K562 (cell line): ENCODE results near the gene MED31. TPM values are rescaled to one million over a fixed set of nuclear protein-coding genes. Genes with fewer than 3 reads are reported as not detected.

ENCODE experiments used
- ATAC-seq: fragments of 200-7000 bp; cut with Tn5 transposase; 3 replicates; pipeline ENCODE4 v1.9.1; 2020; ENCODE audit warnings: moderate library complexity
- BruUV-seq: library from RNA; stranded (reverse); fragments of 400-500 nt; replicated peaks from 2 replicates; lab custom pipeline; 2021; lab: Mats Ljungman, UMichigan
- CTCF ChIA-PET: fragments of 300-600 bp; formaldehyde crosslinking; extraction: SDS; loops from one replicate; lab custom pipeline; 2021; ENCODE audit warnings: low intra/inter-chr PET ratio; lab: Yijun Ruan, JAX
- POLR2A ChIA-PET: fragments of 300-600, 350-650 bp; sonication (Branson Sonifier 250); formaldehyde crosslinking; extraction: SDS; loops from one replicate; lab custom pipeline; 2021; ENCODE audit warnings: antibody characterized with exemption, inconsistent platforms; lab: Yijun Ruan, JAX
- DNase-seq, 4 experiments: peaks; one replicate each; pipeline versions ENCODE4 v3.0.0 to v3.0.0-alpha.2; 2011 to 2018; ENCODE audit warnings: low spot score in 3 of 4, mixed read lengths in 3 of 4; ENCODE audit errors: extremely low read depth in 1 of 4
- FAIRE-seq: peaks from 2 replicates; lab custom pipeline; 2011; peaks lifted over from hg19 to GRCh38; lab: Jason Lieb, UNC
- H2AFZ ChIP-seq: 2 replicates; pipeline ENCODE4 v1.6.0; 2011; ENCODE audit warnings: low read depth, low read length, control low read depth, inconsistent platforms
- H3K27ac ChIP-seq: fragments of 200-600 bp; 3 replicates; pipeline ENCODE4 v1.8.0; 2011; ENCODE audit warnings: low read depth, mild to moderate bottlenecking, control low read depth, inconsistent platforms, low read length, moderate library complexity, mixed read lengths; ENCODE audit errors: extremely low read depth
- H3K27me3 ChIP-seq, 2 experiments: fragments of 300-600 bp in 1 of 2; 2 replicates in 1 of 2; 3 replicates in 1 of 2; pipeline versions ENCODE4 v1.6.0 to v1.8.0; 2011; ENCODE audit warnings: inconsistent platforms in 2 of 2, low read length in 2 of 2, mild to moderate bottlenecking in 1 of 2, mixed read lengths in 1 of 2, moderate library complexity in 1 of 2; ENCODE audit not compliant: control insufficient read depth in 2 of 2, insufficient read depth in 2 of 2
- H3K36me3 ChIP-seq: fragments of 300-600 bp; 3 replicates; pipeline ENCODE4 v1.8.0; 2011; ENCODE audit warnings: mild to moderate bottlenecking, low read length, inconsistent platforms; ENCODE audit not compliant: control insufficient read depth, insufficient read depth
- H3K4me1 ChIP-seq, 2 experiments: fragments of 200-600 bp in 1 of 2; replicated peaks in 1 of 2; 2 replicates in 1 of 2; 3 replicates in 1 of 2; pipeline versions ENCODE4 v1.5.1 to v1.8.0; 2011; ENCODE audit warnings: inconsistent platforms in 2 of 2, low read length in 2 of 2, mild to moderate bottlenecking in 1 of 2, mixed read lengths in 1 of 2, moderate library complexity in 1 of 2; ENCODE audit not compliant: control insufficient read depth in 2 of 2, insufficient read depth in 2 of 2
- H3K4me2 ChIP-seq: 2 replicates; pipeline ENCODE4 v1.6.1; 2011; ENCODE audit warnings: low read length, control low read depth, inconsistent platforms, mixed read lengths; ENCODE audit not compliant: insufficient read depth
- H3K4me3 ChIP-seq: fragments of 200-600 bp; sonication (generic), shearing (Covaris generic); 2 replicates; pipeline ENCODE4 v1.5.1; 2016; ENCODE audit warnings: control low read depth, inconsistent platforms
- H3K79me2 ChIP-seq: fragments of 200-600 bp; 3 replicates; pipeline ENCODE4 v1.8.0; 2011; ENCODE audit warnings: low read length, inconsistent platforms; ENCODE audit not compliant: control insufficient read depth, insufficient read depth
- H3K9ac ChIP-seq, 2 experiments: 2 replicates each; pipeline versions ENCODE4 v1.6.0 to v1.6.1; 2011; ENCODE audit warnings: low read depth in 2 of 2, low read length in 2 of 2, control low read depth in 1 of 2, inconsistent platforms in 1 of 2, mild to moderate bottlenecking in 1 of 2, mixed read lengths in 1 of 2; ENCODE audit not compliant: insufficient read depth in 1 of 2
- H3K9me1 ChIP-seq: one replicate; pipeline ENCODE4 v1.6.0; 2011; ENCODE audit warnings: inconsistent platforms, mild to moderate bottlenecking, low read length, moderate library complexity; ENCODE audit not compliant: control insufficient read depth, insufficient read depth
- H3K9me3 ChIP-seq: replicated peaks from 2 replicates; pipeline ENCODE4 v1.5.1; 2011; ENCODE audit warnings: low read depth, low read length, inconsistent platforms; ENCODE audit not compliant: control insufficient read depth, insufficient read depth
- H4K20me1 ChIP-seq: replicated peaks from 2 replicates; pipeline ENCODE4 v1.6.1; 2011; ENCODE audit warnings: low read length, inconsistent platforms, mixed read lengths; ENCODE audit not compliant: control insufficient read depth, insufficient read depth
- DNMT1 ChIP-seq: fragments of 450-650 bp; IDR thresholded peaks from 2 replicates; pipeline ENCODE4 v1.6.1; 2016; ENCODE audit warnings: antibody characterized with exemption, mild to moderate bottlenecking
- KDM4B ChIP-seq, 2 experiments: fragments of 450-650 bp in 1 of 2; sonication (generic) in 1 of 2; IDR thresholded peaks; 2 replicates each; pipeline ENCODE4 v1.6.1; 2016 to 2017; ENCODE audit warnings: borderline replicate concordance in 2 of 2, antibody characterized with exemption in 1 of 2, low read depth in 1 of 2, mild to moderate bottlenecking in 1 of 2
- MIER1 ChIP-seq: fragments of 450-650 bp; IDR thresholded peaks from 2 replicates; pipeline ENCODE4 v1.6.1; 2016; ENCODE audit warnings: antibody characterized with exemption, mild to moderate bottlenecking, low read depth
- MLLT1 ChIP-seq, 2 experiments: fragments of 450-650 bp; IDR thresholded peaks; 2 replicates each; pipeline ENCODE4 v1.6.1; 2016
- OTX1 ChIP-seq: fragments of 450-650 bp; formaldehyde crosslinking; IDR thresholded peaks from 2 replicates; pipeline ENCODE4 v1.4.0; 2022; ENCODE audit warnings: mild to moderate bottlenecking
- PHF21A ChIP-seq: fragments of 450-650 bp; IDR thresholded peaks from 2 replicates; pipeline ENCODE4 v1.6.1; 2017; ENCODE audit warnings: low read depth, borderline replicate concordance
- POLR2G ChIP-seq: fragments of 200-400 bp; formaldehyde crosslinking; IDR thresholded peaks from 2 replicates; pipeline ENCODE4 v1.6.1; 2017; ENCODE audit warnings: low read depth, mild to moderate bottlenecking, antibody characterized with exemption, low read length, moderate library complexity
- RCOR1 ChIP-seq, 2 experiments: IDR thresholded peaks; 2 replicates each; pipeline ENCODE4 v1.6.1; 2012; ENCODE audit warnings: low read depth in 2 of 2, low read length in 2 of 2, borderline replicate concordance in 1 of 2, improper control_type of control experiment in 1 of 2
- SAFB ChIP-seq: fragments of 200-400 bp; formaldehyde crosslinking; IDR thresholded peaks from 2 replicates; pipeline ENCODE4 v1.6.1; 2017; ENCODE audit warnings: low read depth, low read length, borderline replicate concordance
- ZBTB34 ChIP-seq: fragments of 250-450 bp; sonication (Bioruptor Pico); IDR thresholded peaks from 2 replicates; pipeline ENCODE4 v1.8.0; 2021; ENCODE audit warnings: mild to moderate bottlenecking, moderate library complexity
- ZNF586 ChIP-seq: fragments of 450-650 bp; formaldehyde crosslinking; conservative IDR thresholded peaks from 2 replicates; pipeline ENCODE4 v1.4.0; 2020; ENCODE audit warnings: mild to moderate bottlenecking, moderate library complexity
- ZSCAN32 ChIP-seq: fragments of 450-650 bp; formaldehyde crosslinking; IDR thresholded peaks from 2 replicates; pipeline ENCODE4 v1.4.0; 2020; ENCODE audit warnings: mild to moderate bottlenecking, moderate library complexity
- WGBS: fragments of 100-300 bp; shearing (Covaris generic); methylation state at CpG from one replicate; pipeline ENCODE4 v1.1.6; 2016; ENCODE audit warnings: low coverage, mixed read lengths; ENCODE audit not compliant: insufficient coverage; ENCODE audit errors: missing lambda C conversion rate; 5-methylcytosine and 5-hydroxymethylcytosine counted together
- in situ Hi-C: fragments of 300-500 bp; cut with MboI; formaldehyde crosslinking; loops from 4 replicates; pipeline ENCODE4 v1.15.0; 2018; ENCODE audit warnings: inconsistent platforms, mixed read lengths
- intact Hi-C: fragments of 100-400 bp; cut with micrococcal nuclease; formaldehyde crosslinking; loops from 2 replicates; pipeline ENCODE4 v1.14.2; 2022
- polyA plus RNA-seq, 8 experiments: library from polyadenylated mRNA; depleted of rRNA in 4 of 8; stranded (reverse) in 5 of 8; unstranded in 3 of 8; fragments of >200 nt; fragmentation: Nextera tagmentation in 2 of 8; fragmentation: Illumina TruSeq in 1 of 8; extraction: Ambion mirVana in 2 of 8; extraction: Trizol in 1 of 8; gene quantifications; 2 replicates each; pipeline versions ENCODE4 v1.2.1 to v1.2.3, GENCODE V29; 2011 to 2014; ENCODE audit warnings: inconsistent platforms in 1 of 8, missing spikeins in 1 of 8
- total RNA-seq, 7 experiments: library from RNA; depleted of rRNA in 6 of 7; stranded (reverse); fragments of >200 nt in 6 of 7; fragmentation: Illumina TruSeq in 2 of 7; extraction: Trizol in 2 of 7; gene quantifications; 2 replicates each; pipeline versions ENCODE4 v1.2.1 to v1.2.3, GENCODE V29; 2011 to 2021; ENCODE audit warnings: low replicate concordance in 1 of 7

The MED31 gene
- total and polyA plus RNA-seq, 9 of the 15 experiments (the other 6 are each of a cell fraction or from before 2014, with no cell fraction given) = 6.4 to 39.9 (median 14.6) TPM

- WGBS = 95% methylated on average over 3 of the region's 3 CpGs
- Histone ChIP-seq H3K4me3 (no peak overlapping the region), H3K27me3 (no peaks in the 10 kb centered on the region), H3K27ac (no peak overlapping the region), H3K9ac (no peak overlapping the region), H3K79me2 (no peaks in the 10 kb centered on the region), H3K4me1 (no peaks in the 10 kb centered on the region), H4K20me1 (no peaks in the 10 kb centered on the region), H2AFZ (no peak overlapping the region), H3K9me1 (no peaks in the 10 kb centered on the region), H3K9me3 (no peaks in the 10 kb centered on the region), H3K36me3 (peaks cover 49% of the 10 kb centered on the region; the same call in 2 of the 3 replicates), H3K4me2 (no peak overlapping the region)
- CTCF ChIA-PET = no interaction called here
- POLR2A ChIA-PET = interaction anchor here (1.2 kb wide), 2 partner anchors 9 to 14 kb away, joined by 5 to 7 read pairs; no protein-coding TSS in a partner anchor
- FAIRE-seq (no peak), DNase-seq (no peak), ATAC-seq (no peak)
- in situ Hi-C loops = no loop called here
- TF ChIP-seq DNMT1 (no peak), MIER1 (no peak), PHF21A (no peak), POLR2G (no peak), SAFB (no peak), OTX1 (CRISPR knock-in tag) (no peak), MLLT1 (IDR thresholded peaks at IDR 0.05) (no peak), ZSCAN32 (no peak), RCOR1 (IDR thresholded peaks at IDR 0.05; ENCODE audit: borderline replicate concordance in 1 of 2, low read depth in 2 of 2, low read length in 2 of 2) (no peak), KDM4B (IDR thresholded peaks at IDR 0.05; ENCODE audit: borderline replicate concordance in 2 of 2, low read depth in 1 of 2) (no peak), ZNF586 (CRISPR knock-in tag) (no peak), ZBTB34 (CRISPR knock-in tag) (no peak)
- no TSS peak for BruUV-seq
- intact Hi-C loops = no loop called here
These were observed 27.5 kb downstream of the MED31 start for GRCh38 chr17:6623941-6624340.
